HG03442 (cell line): ENCODE results near the gene EXOSC1.
"Not testable (repeated sequence)": the region's sequence is repeated elsewhere in the genome, so short reads cannot be mapped to it uniquely, and the experiment has no call there.

ENCODE experiments used
- ATAC-seq: cut with Tn5 transposase; IDR thresholded peaks from one replicate; pipeline ENCODE4 v1.9.1; 2021; ENCODE audit warnings: mild to moderate bottlenecking, moderate library complexity; ENCODE audit not compliant: unreplicated experiment

The EXOSC1 gene

DNA sequence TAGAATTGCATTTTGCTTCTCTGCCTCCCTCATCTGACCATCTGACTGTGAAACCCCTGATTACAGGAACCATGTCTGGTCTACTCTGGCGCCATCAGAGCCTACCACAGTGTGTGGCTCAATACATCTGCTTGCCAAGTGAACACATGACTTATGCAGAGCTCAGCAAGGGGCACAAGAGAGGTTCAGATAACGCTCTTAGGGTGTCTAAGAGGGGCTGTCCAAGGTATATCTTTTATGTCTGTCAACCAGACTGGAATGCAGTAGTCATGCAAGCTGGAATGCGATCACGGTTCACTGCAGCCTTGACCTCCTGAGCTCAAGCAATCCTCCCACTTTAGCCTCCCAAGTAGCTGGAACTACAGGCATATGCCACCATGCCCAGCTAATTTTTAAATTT lies 34.4 kb downstream of the EXOSC1 start:
- ATAC-seq: no peak

DNA sequence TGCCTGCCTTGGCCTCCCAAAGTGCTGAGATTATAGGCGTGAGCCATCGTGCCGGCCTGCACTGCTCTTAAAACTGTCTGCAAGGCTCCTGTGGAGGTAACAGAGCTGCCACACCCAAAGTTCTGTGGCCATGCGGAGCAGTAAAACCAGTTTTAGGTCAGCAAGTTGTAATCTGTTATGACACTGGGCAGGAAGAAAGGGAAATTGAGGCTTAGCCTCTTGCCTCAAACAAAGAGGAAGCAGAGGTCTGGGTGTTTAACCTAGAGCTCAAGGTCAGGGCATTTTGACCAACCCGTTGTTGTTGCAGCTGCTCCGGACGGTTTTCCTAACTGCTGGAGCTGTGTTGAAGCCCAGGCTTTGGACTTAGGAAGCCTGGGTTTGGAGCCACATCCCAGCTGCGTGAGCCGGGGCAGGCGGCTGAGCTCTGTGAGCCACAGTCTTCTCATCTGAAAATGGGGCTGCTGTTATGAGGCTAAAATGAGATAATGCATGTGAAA lies 37.3 kb downstream of the EXOSC1 start:
- no peak for ATAC-seq

DNA sequence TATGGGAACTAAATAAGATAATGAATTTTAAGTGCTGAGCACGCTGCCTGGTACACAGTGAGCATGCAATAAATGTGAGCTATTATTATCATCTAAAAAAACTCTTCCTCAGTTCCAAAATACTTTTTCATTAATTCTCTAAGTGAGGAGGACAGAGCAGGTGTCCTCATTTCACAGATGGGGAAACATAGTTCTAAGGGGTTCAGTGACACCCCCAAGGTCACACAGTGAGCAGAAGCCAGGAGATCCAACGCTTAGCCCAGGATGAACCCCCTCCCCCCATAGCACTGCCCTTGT lies 37.9 kb downstream of the EXOSC1 start:
- no peak for ATAC-seq

DNA sequence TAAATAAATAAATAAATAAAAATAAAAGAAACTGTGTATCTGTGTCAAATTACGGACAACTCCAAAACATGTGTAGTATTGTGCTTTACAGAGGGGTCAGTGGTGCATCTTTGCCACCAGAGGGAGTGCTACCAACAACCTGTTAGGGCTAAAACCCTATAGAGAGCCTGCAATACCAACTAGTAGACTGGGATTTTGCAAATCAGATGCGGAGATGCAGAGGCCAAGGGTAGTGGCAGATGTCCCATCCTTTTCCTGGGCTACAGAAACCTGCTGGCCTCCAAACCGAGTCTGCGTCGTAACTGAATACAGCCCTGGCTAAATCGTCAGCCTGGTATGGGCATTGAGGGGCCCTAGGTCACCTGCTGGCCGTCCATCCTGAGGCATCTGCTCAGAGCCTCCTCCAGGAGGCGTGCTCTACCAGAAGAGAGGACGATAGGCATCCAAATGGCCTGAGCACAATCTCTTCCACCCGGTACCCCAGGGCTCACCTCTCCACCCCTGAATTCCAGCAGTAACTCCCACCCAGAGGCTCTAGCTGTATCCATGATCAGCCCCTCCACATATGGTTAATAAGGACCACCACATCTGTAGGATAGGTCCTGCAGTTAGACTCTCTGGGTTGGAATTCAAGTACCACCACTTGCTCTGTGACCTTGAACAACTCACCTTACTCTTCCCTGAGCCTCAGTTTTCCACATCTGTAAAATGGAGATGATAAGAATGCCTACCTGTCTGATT lies 38.4 kb downstream of the EXOSC1 start:
- ATAC-seq: peak; percentile 86

DNA sequence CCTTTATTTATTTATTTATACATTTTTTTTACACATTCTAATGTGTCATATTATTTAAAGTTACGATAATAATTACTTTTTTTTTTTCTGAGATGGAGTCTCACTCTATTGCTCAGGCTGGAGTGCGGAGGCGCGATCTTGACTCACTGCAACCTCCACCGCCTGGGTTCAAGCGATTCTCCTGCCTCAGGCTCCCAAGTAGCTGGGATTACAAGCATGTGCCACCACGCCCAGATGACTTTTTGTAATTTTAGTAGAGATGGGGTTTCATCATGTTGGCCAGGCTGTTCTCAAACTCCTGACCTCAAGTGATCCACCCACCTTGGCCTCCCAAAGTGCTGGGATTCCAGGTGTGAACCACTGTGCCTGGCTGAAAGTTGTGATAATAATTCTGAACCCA lies 39.3 kb downstream of the EXOSC1 start:
- not testable (repeated sequence) for ATAC-seq

DNA sequence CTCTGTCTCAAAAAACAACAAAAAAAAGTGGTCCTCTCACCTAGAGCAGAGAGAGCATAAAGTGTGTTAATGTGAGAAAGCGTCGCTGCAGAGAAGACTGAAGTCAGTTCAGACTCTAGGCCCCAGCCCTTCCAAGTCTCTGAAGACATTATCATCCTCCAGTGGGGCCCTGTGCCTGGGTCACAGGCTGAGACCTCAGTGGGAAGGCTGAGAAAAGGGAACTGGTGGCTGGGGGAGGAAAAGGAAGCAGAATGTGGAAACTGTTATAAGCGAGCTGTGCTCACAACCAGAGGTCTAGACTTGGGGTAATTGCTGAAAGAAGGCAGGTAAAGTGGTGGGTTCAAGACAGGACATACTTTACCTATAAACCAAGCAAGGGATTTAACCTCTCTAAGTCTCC lies 39.7 kb downstream of the EXOSC1 start:
- ATAC-seq: no peak

DNA sequence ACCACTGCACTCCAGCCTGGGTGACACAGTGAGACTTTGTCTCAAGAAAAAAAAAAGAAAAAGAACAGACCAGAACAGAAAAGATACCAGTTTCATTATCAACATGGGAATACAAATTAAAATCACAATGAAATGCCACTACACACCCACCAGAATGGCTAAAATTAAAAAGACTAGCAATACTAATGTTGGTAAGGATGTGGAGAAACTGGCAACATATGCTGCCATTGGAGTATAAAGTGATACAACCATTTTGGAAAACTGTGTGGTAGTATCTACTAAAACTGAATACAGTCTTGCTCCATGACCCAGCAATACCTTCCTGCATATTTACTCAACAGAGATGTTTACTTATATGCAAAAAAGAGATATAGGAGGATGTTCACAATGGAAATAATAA lies 41.8 kb downstream of the EXOSC1 start:
- no peak for ATAC-seq

DNA sequence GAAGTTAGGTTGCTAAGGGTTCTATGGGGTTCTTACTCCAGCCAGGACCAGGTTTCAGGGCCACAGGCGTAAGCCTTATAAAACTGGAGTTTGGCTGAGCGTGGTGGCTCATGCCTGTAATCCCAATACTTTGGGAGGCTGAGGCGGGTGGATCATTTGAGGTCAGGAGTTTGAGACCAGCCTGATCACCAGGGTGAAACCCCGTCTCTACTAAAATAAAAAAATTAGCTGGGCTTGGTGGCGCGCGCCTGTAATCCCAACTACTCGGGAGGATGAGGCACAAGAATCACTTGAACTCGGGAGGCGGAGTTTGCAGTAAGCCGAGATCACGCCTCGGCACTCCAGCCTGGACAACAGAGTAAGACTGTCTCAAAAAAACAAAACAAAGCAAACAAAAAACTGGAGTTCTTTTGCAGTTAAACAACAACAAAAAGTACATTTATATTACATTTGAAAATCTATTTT lies 44.3 kb downstream of the EXOSC1 start:
- ATAC-seq: no peak

DNA sequence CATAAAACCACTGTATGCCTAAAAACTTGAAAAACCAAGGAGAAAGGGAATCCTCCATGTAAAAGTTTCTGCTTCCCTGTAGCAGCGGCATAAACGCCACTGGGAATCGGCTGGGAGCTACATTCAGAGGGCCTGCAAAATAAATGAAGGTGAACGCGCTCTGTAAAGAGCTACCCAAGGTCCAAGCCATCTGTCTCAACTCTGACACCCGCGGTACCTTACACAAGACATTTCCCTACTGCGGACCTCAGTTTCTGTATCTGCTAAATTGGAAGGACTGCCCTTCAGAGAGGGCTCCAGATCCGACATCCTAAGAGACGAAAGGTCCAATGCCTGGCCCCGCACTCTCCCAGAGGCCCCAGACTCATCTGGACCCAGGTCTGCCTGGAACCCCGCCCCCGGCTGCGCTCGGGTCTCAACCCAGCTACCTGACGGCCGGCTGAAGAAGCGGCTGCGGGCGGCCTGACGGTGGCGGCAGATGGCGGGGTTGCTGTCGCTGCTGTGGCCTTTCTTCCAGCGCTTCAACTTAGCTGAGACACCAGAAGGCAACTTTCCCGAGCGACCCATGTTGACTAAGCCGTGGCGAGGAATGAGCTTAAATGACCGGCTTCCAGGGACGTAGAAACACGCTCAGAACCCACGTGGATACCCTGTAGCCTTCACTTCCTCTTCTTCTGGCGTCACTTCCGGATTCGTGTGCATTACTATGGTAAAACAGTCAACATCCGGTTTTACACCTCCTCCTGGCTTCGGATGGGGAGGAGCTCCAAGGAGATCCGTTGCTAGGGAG lies 44.9 kb downstream of the EXOSC1 start, which contains the start of gene RRP12:
RRP12 (minus strand) TSS at position 676 of the 790 bp plus-strand sequence; CDS start at position 567, 109 bp downstream.
- peak; percentile 93 for ATAC-seq

DNA sequence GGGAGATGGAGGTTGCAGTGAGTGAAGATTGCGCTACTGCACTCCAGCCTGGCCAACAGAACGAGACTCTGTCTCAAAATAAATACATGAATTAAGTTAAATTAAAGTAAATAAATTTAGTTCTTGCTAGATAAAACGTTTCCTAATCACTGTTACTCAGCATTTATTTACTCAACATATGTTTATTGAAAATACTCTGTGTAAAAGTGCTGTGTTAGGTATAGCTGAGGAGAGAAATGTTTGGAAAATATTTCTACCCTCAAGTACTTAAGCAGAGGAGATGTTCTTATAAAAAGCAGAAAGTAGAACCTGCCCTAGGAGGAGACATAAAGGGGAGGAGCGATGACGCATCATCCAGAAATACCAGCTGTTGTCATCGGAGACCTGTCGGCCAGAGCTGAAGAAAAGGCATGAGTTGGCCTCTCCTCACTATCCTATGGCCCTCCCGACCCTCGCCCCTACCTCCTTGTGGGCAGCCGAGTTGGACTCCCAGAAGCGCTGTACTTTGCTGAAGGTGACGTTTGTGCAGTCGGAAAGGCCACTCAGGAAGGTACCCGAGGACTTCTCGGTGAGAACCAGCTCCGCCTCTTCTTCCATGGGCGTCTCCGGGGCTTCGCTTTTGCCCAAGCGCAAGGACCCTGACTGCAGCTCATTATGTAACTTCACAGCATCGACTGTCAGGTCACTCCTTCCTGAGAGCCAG lies 45.8 kb downstream of the EXOSC1 start:
- no peak for ATAC-seq

DNA sequence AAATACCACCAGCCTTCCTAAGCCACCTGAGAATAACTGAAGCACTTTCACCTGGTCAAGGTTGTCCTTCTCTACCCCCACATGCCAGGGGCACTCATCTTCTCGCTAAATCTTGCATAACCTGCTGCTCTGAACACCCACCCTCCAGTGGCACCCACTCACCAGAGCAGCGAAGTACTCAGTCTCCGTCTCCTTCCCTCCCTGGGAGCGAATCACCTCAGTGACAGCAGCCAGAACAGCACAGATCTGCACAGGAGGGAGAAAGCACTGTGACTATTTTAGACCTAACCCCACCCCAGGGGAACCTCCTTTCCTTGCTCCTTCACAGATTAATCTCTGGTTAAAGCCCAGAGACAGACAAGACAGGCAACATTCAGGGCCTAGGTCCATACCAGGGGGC lies 49.8 kb downstream of the EXOSC1 start:
- ATAC-seq: no peak

DNA sequence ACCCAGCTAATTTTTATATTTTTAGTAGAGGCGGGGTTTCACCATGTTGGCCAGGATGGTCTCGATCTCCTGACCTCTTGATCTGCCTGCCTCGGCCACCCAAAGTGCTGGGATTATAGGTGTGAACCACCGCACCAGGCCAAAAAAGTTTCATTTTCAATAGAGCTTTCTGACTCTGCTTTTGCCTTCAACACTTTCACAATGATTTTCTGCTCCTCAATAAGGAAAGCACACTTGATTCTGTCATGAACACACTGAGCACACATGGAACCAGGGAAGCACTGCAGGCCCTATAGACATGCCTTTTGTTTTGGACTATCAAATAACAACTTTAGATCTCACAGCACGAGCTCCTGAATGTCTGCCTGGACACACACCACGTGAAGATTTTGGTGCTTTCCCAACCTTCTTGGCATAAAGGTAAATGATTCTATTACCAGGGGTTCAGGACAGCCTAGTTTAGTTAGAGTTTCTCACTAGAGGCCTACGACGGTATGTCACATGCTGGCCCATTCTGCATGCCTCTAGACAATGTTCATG lies 52.7 kb downstream of the EXOSC1 start:
- no peak for ATAC-seq

DNA sequence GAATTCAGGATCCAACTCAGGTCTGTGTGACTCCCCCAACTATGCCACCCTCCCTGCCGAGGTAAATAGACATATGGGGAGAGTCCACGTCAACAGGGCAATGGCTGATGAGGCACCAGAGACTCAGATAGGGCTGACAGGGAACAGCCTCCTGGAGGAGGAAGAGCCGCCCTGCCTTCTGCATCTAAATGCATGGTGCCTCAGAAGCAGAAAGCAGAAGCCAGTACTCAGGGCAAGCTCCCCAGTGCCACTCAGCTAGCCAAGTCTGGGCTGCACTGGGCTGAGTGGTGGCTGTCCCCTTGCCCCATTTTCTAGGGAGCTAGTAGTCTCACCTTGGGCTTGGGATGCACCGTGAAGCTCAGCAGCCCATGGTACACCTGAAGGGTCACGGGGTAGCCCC lies 55.7 kb downstream of the EXOSC1 start:
- no peak for ATAC-seq

DNA sequence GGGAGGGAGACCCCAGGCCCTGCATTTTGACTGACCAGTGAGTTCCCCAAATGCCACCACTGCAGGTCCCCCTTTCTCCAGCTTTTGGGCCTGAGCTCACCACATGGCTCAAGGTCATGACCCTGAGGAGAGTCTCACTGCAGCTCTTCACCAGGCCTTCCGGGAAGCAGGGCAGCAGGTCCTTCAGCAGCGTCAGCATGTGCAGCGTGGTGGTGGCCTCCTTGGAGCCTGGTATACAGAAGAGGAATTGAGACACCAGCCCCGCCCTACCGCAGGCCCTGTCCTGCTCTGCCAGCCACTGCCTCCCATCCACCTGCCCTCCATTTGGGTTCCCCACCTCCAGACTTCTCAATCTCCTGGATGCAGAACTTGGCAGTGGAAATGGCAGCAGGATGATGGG lies 57.7 kb downstream of the EXOSC1 start:
- no peak for ATAC-seq
